ENCODE results near the gene FBXO36. TPM values are rescaled to one million over a fixed set of nuclear protein-coding genes. Genes with fewer than 3 reads are reported as not detected.

FBXO36 gene
- total and polyA plus RNA-seq, 2 experiments from 2014 or later: 5.3 to 6.3 TPM

- Histone ChIP-seq H3K27me3 (replicated peaks; ENCODE audit: insufficient read depth) (no peaks in the 10 kb centered on the region), H4K20me1 (ENCODE audit: insufficient read depth) (no peaks in the 10 kb centered on the region), H3K4me1 (ENCODE audit: insufficient read depth) (no peaks in the 10 kb centered on the region), H3K9ac (no peak overlapping the region), H3K9me2 (ENCODE audit: insufficient read depth) (no peaks in the 10 kb centered on the region), H3K27ac (no peak overlapping the region), H3K79me2 (ENCODE audit: insufficient read depth) (no peaks in the 10 kb centered on the region), H3K9me3 (ENCODE audit: low read depth) (no peaks in the 10 kb centered on the region), H3K4me2 (ENCODE audit: unreplicated experiment) (no peak overlapping the region), H3K4me3 (no peak overlapping the region), H3K36me3 (ENCODE audit: low read depth) (no peaks in the 10 kb centered on the region), H3F3A (ENCODE audit: insufficient read depth) (no peaks in the 10 kb centered on the region), H2AFZ (no peak overlapping the region)
- DNase-seq: no peak
- in situ Hi-C loops (cut with MboI): loop anchor here (25.0 kb wide), 1 partner anchor 789 kb away; no protein-coding TSS in a partner anchor
- TF ChIP-seq EZH2phosphoT487 (IDR thresholded peaks at IDR 0.05; ENCODE audit: insufficient read depth, low read depth) (no peak), EZH2 (IDR thresholded peaks at IDR 0.05; ENCODE audit: insufficient read depth, poor library complexity, severe bottlenecking) (no peak)
- 94 to 97% methylated on average over 4 of the region's 4 CpGs for WGBS, 2 experiments (ENCODE audit: low coverage in 1 of 2, low lambda C conversion rate in 2 of 2, missing lambda C conversion rate in 2 of 2)
Measured at GRCh38 chr2:230023313-230023712, 101.0 kb downstream of the FBXO36 start.

DNA sequence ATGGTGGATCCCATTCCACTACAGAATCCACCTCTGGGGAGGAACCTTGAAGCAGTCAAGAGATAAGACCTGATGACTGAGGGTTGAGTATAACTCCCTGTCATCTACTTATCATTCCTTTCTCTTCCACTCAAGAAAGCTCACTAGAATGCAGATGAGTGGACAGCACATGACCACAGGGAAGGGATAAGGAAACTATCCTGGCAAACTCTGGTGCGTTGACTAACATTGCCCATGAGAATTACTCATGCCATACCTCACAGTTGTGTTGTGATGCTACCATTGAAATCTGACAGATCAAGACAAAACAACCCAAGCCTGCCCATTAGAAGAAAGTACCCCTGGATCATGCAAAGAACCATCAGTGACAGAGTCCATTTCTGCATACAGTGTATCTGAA lies 119.9 kb downstream of the FBXO36 start:
- no peak for TF ChIP-seq EZH2phosphoT487 (IDR thresholded peaks at IDR 0.05; ENCODE audit: insufficient read depth, low read depth)
- TF ChIP-seq EZH2 (IDR thresholded peaks at IDR 0.05; ENCODE audit: insufficient read depth, poor library complexity, severe bottlenecking): no peak
- Histone ChIP-seq H3K27me3 (replicated peaks; ENCODE audit: insufficient read depth) (no peaks in the 10 kb centered on the region), H3K79me2 (ENCODE audit: insufficient read depth) (no peaks in the 10 kb centered on the region), H3K27ac (no peak overlapping the region), H4K20me1 (ENCODE audit: insufficient read depth) (no peaks in the 10 kb centered on the region), H3K36me3 (ENCODE audit: low read depth) (no peaks in the 10 kb centered on the region), H3K4me1 (ENCODE audit: insufficient read depth) (no peaks in the 10 kb centered on the region), H3K9me2 (ENCODE audit: insufficient read depth) (no peaks in the 10 kb centered on the region), H3K4me3 (no peak overlapping the region), H3K4me2 (ENCODE audit: unreplicated experiment) (no peak overlapping the region), H2AFZ (no peak overlapping the region), H3K9me3 (ENCODE audit: low read depth) (no peaks in the 10 kb centered on the region), H3F3A (ENCODE audit: insufficient read depth) (no peaks in the 10 kb centered on the region), H3K9ac (no peak overlapping the region)
- DNase-seq: peak; percentile 24
- in situ Hi-C loops (cut with MboI): no loop called here
- 80 to 94% methylated on average over 1 of the region's 1 CpG for WGBS, 2 experiments (ENCODE audit: low coverage in 1 of 2, low lambda C conversion rate in 2 of 2, missing lambda C conversion rate in 2 of 2)

DNA sequence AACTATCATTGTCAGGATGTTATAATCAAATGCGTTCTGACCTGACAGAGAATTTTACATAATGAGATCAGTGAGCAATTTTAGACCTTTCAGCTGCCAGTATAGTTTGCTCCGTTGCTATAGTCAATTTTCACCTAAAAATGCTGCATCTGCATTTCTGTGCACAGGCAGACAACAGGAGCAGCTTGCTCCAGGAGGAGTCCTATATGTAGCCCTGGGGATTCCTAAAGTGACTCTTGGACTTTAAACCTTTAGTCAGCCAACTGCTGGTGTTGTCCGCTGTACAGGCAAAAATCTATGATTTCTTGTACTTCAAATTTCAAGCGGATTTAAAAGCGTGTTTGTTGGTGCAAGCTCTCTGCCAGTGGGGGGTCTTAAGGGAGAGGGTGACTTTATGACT lies 120.7 kb downstream of the FBXO36 start:
- no peaks in the 10 kb centered on the region for H3K36me3 ChIP-seq (ENCODE audit: low read depth)
- H3K79me2 ChIP-seq (ENCODE audit: insufficient read depth): no peaks in the 10 kb centered on the region
- H2AFZ ChIP-seq: no peak overlapping the region
- H3K4me2 ChIP-seq (ENCODE audit: unreplicated experiment): no peak overlapping the region
- H3F3A ChIP-seq (ENCODE audit: insufficient read depth): no peaks in the 10 kb centered on the region
- 82 to 85% methylated on average over 5 of the region's 5 CpGs for WGBS, 2 experiments (ENCODE audit: low coverage in 1 of 2, low lambda C conversion rate in 2 of 2, missing lambda C conversion rate in 2 of 2)
- no peaks in the 10 kb centered on the region for H3K4me1 ChIP-seq (ENCODE audit: insufficient read depth)
- H3K27ac ChIP-seq: no peak overlapping the region
- no peak for DNase-seq
- no peaks in the 10 kb centered on the region for H3K9me2 ChIP-seq (ENCODE audit: insufficient read depth)
- H3K9me3 ChIP-seq (ENCODE audit: low read depth): no peaks in the 10 kb centered on the region
- no peaks in the 10 kb centered on the region for H3K27me3 ChIP-seq (replicated peaks; ENCODE audit: insufficient read depth)
- no peaks in the 10 kb centered on the region for H4K20me1 ChIP-seq (ENCODE audit: insufficient read depth)
- no peak for TF ChIP-seq EZH2 (IDR thresholded peaks at IDR 0.05; ENCODE audit: insufficient read depth, poor library complexity, severe bottlenecking)
- TF ChIP-seq EZH2phosphoT487 (IDR thresholded peaks at IDR 0.05; ENCODE audit: insufficient read depth, low read depth): no peak
- H3K9ac ChIP-seq: no peak overlapping the region
- no peak overlapping the region for H3K4me3 ChIP-seq
- in situ Hi-C loops (cut with MboI): no loop called here

- H3K4me3 ChIP-seq: no peak overlapping the region
- no peaks in the 10 kb centered on the region for H3K9me2 ChIP-seq (ENCODE audit: insufficient read depth)
- DNase-seq: no peak
- no peak overlapping the region for H3K9ac ChIP-seq
- 51 to 52% methylated on average over 2 of the region's 2 CpGs for WGBS, 2 experiments (ENCODE audit: low coverage in 1 of 2, low lambda C conversion rate in 2 of 2, missing lambda C conversion rate in 2 of 2)
- no peak overlapping the region for H3K4me2 ChIP-seq (ENCODE audit: unreplicated experiment)
- no peak overlapping the region for H2AFZ ChIP-seq
- H3K4me1 ChIP-seq (ENCODE audit: insufficient read depth): no peaks in the 10 kb centered on the region
- no peaks in the 10 kb centered on the region for H3F3A ChIP-seq (ENCODE audit: insufficient read depth)
- no peak overlapping the region for H3K27ac ChIP-seq
- TF ChIP-seq EZH2 (IDR thresholded peaks at IDR 0.05; ENCODE audit: insufficient read depth, poor library complexity, severe bottlenecking) (no peak), EZH2phosphoT487 (IDR thresholded peaks at IDR 0.05; ENCODE audit: insufficient read depth, low read depth) (no peak)
- H3K27me3 ChIP-seq (replicated peaks; ENCODE audit: insufficient read depth): no peaks in the 10 kb centered on the region
- H3K79me2 ChIP-seq (ENCODE audit: insufficient read depth): no peaks in the 10 kb centered on the region
- H3K9me3 ChIP-seq (ENCODE audit: low read depth): no peaks in the 10 kb centered on the region
- no peaks in the 10 kb centered on the region for H3K36me3 ChIP-seq (ENCODE audit: low read depth)
- H4K20me1 ChIP-seq (ENCODE audit: insufficient read depth): no peaks in the 10 kb centered on the region
- in situ Hi-C loops (cut with MboI): no loop called here
Measured at GRCh38 chr2:230043461-230043860, 121.2 kb downstream of the FBXO36 start.

GRCh38 chr2:230046491-230046890 lies 124.2 kb downstream of the FBXO36 start:
- Histone ChIP-seq H3K79me2 (ENCODE audit: insufficient read depth) (no peaks in the 10 kb centered on the region), H2AFZ (no peak overlapping the region), H3K4me2 (ENCODE audit: unreplicated experiment) (no peak overlapping the region), H3K4me1 (ENCODE audit: insufficient read depth) (no peaks in the 10 kb centered on the region), H3F3A (ENCODE audit: insufficient read depth) (no peaks in the 10 kb centered on the region), H3K27ac (no peak overlapping the region), H4K20me1 (ENCODE audit: insufficient read depth) (no peaks in the 10 kb centered on the region), H3K9ac (no peak overlapping the region), H3K36me3 (ENCODE audit: low read depth) (no peaks in the 10 kb centered on the region), H3K4me3 (no peak overlapping the region), H3K9me2 (ENCODE audit: insufficient read depth) (no peaks in the 10 kb centered on the region), H3K9me3 (ENCODE audit: low read depth) (no peaks in the 10 kb centered on the region), H3K27me3 (replicated peaks; ENCODE audit: insufficient read depth) (no peaks in the 10 kb centered on the region)
- TF ChIP-seq EZH2phosphoT487 (IDR thresholded peaks at IDR 0.05; ENCODE audit: insufficient read depth, low read depth) (no peak), EZH2 (IDR thresholded peaks at IDR 0.05; ENCODE audit: insufficient read depth, poor library complexity, severe bottlenecking) (no peak)
- no peak for DNase-seq
- in situ Hi-C loops (cut with MboI): no loop called here
- WGBS, 2 experiments (ENCODE audit: low coverage in 1 of 2, low lambda C conversion rate in 2 of 2, missing lambda C conversion rate in 2 of 2): 82 to 85% methylated on average over 16 of the region's 16 CpGs

All from GM23248 (cell line).